Measurements from ENCODE around the gene CIC.

GRCh38 chr19:42297039-42297438, 28.0 kb downstream of the CIC start:
- TF ChIP-seq, protein P1, sequence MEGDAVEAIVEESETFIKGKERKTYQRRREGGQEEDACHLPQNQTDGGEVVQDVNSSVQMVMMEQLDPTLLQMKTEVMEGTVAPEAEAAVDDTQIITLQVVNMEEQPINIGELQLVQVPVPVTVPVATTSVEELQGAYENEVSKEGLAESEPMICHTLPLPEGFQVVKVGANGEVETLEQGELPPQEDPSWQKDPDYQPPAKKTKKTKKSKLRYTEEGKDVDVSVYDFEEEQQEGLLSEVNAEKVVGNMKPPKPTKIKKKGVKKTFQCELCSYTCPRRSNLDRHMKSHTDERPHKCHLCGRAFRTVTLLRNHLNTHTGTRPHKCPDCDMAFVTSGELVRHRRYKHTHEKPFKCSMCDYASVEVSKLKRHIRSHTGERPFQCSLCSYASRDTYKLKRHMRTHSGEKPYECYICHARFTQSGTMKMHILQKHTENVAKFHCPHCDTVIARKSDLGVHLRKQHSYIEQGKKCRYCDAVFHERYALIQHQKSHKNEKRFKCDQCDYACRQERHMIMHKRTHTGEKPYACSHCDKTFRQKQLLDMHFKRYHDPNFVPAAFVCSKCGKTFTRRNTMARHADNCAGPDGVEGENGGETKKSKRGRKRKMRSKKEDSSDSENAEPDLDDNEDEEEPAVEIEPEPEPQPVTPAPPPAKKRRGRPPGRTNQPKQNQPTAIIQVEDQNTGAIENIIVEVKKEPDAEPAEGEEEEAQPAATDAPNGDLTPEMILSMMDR (IDR thresholded peaks at IDR 0.05), result no peak
- no peak for TF ChIP-seq POLR2A (IDR thresholded peaks at IDR 0.05)
